Mucosa of descending colon (tissue), 3 donors: Measurements from ENCODE around the gene LRP3. TPM values are rescaled to one million over a fixed set of nuclear protein-coding genes. Genes with fewer than 3 reads are reported as not detected.
"Not testable (repeated sequence)": the region's sequence is repeated elsewhere in the genome, so short reads cannot be mapped to it uniquely, and the experiment has no call there.

ENCODE experiments used
- ATAC-seq: fragments of 200-7000 bp; cut with Tn5 transposase; one replicate; pipeline ENCODE4 v1.9.1; 2020; ENCODE audit warnings: mild to moderate bottlenecking, moderate library complexity
- DNase-seq, 3 donors: peaks; one replicate each; pipeline ENCODE4 v3.0.0-alpha.2; 2020
- H3K36me3 ChIP-seq: fragments of 200-600 bp; one replicate; pipeline ENCODE4 v1.8.0; 2021; ENCODE audit warnings: low read depth, mild to moderate bottlenecking
- H3K4me1 ChIP-seq: fragments of 200-600 bp; one replicate; pipeline ENCODE4 v1.8.0; 2021; ENCODE audit warnings: low read depth, mild to moderate bottlenecking
- H3K4me3 ChIP-seq: fragments of 200-600 bp; one replicate; pipeline ENCODE4 v1.8.0; 2021; ENCODE audit warnings: mild to moderate bottlenecking
- H3K9me3 ChIP-seq: fragments of 200-600 bp; one replicate; pipeline ENCODE4 v1.8.0; 2021; ENCODE audit warnings: mild to moderate bottlenecking
- CTCF ChIP-seq: fragments of 200-600 bp; IDR thresholded peaks from one replicate; pipeline ENCODE4 v1.8.0; 2022; ENCODE audit warnings: antibody characterized with exemption, mild to moderate bottlenecking
- intact Hi-C, 2 donors: fragments of 100-400 bp; cut with DNase I in 1 of 2; cut with micrococcal nuclease in 1 of 2; formaldehyde crosslinking; loops; one replicate each; pipeline versions ENCODE4 v1.11.0 to v1.11.1; 2022; cut with DNase I, micrococcal nuclease
- total RNA-seq, 3 donors: library from RNA; stranded (reverse); fragmentation: NEBNext Ultra II Directional in 2 of 3; extraction: Animal tissue kit (Norgen Biotek cat#: 25700) in 2 of 3; gene quantifications; one replicate each; pipeline versions ENCODE4 v1.2.1 to v1.2.4, GENCODE V29; 2021 to 2023
- donor health status: DM: no; HTN: no; CAD: no; lungs with moderate emphysema.
- donor health status: DM: no; HTN: no; CAD: no.
- donor health status: DM: no; HTN: yes; CAD: no.

The LRP3 gene
- total RNA-seq, 3 donors from 2014 or later = 6.2 to 26.2 (median 7.4) TPM

GRCh38 chr19:33206261-33207039 is 12.3 kb downstream of the LRP3 start:
- no peaks in the 10 kb centered on the region for H3K36me3 ChIP-seq
- no peaks in the 10 kb centered on the region for H3K4me1 ChIP-seq
- intact Hi-C loops = no loop called here
- H3K4me3 ChIP-seq = no peak overlapping the region
- no peaks in the 10 kb centered on the region for H3K9me3 ChIP-seq
- ATAC-seq = no peak
- DNase-seq = peak in 1 of 3 donors; percentile 38
- no peak for TF ChIP-seq CTCF

DNA sequence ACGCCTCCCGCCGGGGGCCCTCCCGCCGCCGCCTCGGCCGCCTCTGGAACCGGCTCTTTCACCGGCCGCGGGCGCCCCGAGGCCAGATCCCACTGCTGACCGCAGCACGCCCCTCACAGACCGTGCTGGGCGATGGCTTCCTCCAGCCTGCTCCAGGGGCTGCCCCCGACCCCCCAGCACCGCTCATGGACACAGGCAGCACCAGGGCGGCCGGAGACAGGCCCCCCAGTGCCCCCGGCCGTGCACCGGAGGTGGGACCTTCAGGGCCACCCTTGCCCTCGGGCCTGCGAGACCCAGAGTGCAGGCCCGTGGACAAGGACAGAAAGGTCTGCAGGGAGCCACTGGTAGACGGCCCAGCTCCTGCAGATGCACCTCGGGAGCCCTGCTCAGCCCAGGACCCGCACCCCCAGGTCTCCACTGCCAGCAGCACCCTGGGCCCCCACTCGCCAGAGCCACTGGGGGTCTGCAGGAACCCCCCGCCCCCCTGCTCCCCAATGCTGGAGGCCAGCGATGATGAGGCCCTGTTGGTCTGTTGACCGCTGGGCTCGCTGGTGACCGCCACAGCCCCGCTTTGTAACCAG is 13.0 kb downstream of the LRP3 start:
- DNase-seq = peak in 1 of 3 donors; percentile 35
- no peaks in the 10 kb centered on the region for H3K36me3 ChIP-seq
- no peaks in the 10 kb centered on the region for H3K9me3 ChIP-seq
- TF ChIP-seq CTCF = no peak
- no peaks in the 10 kb centered on the region for H3K4me1 ChIP-seq
- H3K4me3 ChIP-seq = no peak overlapping the region
- intact Hi-C loops = no loop called here
- ATAC-seq = no peak

DNA sequence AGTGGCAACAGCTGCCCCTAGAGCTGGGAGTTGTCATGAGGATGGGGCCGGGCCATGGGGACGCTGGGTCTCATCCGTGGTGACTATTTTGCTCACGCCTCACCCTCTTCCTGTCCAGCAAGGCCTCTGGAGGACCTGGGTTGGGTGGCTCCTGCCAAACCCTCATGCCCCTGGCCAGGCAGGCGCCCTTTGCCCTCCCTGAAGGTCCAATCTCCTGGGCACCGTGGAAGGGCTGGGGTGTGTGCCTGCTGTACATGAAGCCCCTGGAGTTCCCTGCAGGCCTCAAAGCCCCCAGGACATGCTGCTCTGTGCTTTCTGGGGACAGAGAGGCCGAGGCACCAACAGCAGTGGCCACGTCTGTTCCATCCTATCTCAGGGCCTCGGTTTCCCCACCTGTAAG is 13.8 kb downstream of the LRP3 start:
- no peak for TF ChIP-seq CTCF
- DNase-seq (peak in 1 of 3 donors; percentile 6), ATAC-seq (no peak)
- Histone ChIP-seq H3K9me3 (no peaks in the 10 kb centered on the region), H3K4me1 (no peaks in the 10 kb centered on the region), H3K4me3 (no peak overlapping the region), H3K36me3 (no peaks in the 10 kb centered on the region)
- intact Hi-C loops = no loop called here

DNA sequence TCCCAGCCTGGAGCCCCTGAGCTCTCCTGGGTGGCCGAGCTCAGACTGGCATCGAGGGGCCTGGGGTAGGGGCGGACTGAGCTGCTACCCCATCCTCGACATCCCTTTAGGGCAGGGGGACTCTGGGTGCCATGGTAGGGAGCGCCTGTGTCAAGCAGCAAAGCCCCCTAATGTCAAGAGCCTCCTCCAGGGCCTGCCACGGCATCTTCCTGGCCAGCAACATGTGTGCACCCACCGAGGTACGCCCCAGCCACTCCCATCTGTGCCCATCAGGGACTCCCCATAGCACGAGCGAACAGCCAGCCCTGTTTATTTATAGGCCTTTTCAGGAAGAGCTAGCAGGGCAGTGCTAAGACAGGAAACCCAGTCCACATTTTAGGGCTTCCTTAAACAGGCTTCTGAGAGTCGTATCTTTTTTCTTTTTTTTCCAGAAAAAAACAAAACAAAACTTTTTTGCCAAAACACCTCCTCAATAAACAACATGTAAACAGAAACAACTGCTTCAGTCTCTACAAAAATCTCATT is 14.3 kb downstream of the LRP3 start:
- ATAC-seq = no peak
- Histone ChIP-seq H3K36me3 (no peaks in the 10 kb centered on the region), H3K4me3 (no peak overlapping the region), H3K9me3 (no peaks in the 10 kb centered on the region), H3K4me1 (no peaks in the 10 kb centered on the region)
- intact Hi-C loops = no loop called here
- TF ChIP-seq CTCF = no peak
- DNase-seq = peak in 1 of 3 donors; percentile 18

DNA sequence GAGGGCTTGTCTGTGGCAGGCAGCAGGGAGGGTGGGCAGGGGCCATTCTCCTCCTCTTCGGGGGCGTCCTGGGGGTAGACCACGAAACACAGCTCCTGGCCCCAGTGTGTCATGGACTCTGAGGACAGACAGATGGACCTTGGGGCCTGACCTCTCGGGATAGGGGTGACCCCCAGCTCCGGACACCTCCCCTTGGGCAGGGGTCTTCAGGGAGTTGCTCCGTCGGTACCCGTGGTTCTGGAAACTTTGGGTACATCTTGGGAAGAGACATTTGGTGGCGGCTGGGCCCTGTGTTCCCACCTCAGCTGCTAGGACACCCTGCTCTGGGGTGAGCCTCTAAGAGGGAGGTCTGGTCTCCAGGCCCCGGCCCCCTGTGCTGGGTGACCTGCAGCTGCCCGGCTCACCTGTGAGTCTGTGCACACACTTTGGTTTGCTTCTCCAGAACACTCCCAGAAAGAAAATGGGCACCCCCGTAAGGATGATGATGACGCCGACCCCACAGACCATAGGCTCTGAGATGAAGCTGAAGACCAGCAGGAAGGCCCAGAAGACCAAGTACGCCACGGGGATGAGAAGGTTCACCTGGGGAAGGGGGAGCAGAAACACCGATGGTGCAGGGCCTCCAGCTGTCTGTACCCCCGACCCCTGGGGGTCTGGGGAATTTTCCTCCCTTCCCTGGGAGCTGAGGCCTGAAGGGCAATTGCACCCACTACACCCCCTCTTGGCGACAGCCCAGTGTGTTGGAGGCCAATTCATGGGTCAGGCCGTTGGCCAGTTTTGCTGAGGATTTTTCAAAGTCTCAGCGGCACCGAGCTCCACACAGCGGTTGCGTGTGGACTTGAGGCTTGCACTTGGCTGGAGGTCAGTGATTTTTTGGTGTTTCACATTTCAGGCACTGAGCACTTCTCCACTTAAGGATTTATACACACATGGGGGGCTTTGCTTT is 15.0 kb downstream of the LRP3 start:
- no peaks in the 10 kb centered on the region for H3K9me3 ChIP-seq
- no peak overlapping the region for H3K4me3 ChIP-seq
- intact Hi-C loops = no loop called here
- H3K4me1 ChIP-seq = no peaks in the 10 kb centered on the region
- ATAC-seq (no peak), DNase-seq (peak in 1 of 3 donors; percentile 34)
- no peaks in the 10 kb centered on the region for H3K36me3 ChIP-seq
- TF ChIP-seq CTCF = no peak

DNA sequence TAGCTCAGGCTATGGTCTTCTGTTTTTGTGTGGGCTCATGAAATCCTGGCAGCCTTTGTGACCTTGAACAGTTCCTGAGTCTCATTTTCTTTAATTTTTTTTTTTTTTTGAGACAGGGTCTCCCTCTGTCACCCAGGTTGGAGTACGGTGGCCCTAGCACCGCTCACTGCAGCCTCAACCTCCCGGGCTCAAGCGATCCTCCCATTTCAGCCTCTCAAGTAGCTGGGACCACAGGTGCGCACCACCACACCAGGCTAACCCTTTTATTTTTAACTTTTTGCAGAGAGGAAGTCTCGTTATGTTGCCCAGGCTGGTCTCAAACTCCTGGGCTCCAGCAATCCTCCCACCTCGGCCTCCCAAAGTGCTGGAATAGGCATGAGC is 15.7 kb downstream of the LRP3 start:
- H3K9me3 ChIP-seq, H3K36me3 ChIP-seq, ATAC-seq, H3K4me1 ChIP-seq, intact Hi-C loops, H3K4me3 ChIP-seq: not testable (repeated sequence)
- peak in 1 of 3 donors; percentile 8 for DNase-seq
